B cell (primary cell): ENCODE results near the gene TRIO. TPM values are rescaled to one million over a fixed set of nuclear protein-coding genes. Genes with fewer than 3 reads are reported as not detected.

Experiments
- ATAC-seq: fragments of 200-7000 bp; cut with Tn5 transposase; one replicate; pipeline ENCODE4 v1.10.0; 2021; ENCODE audit warnings: low read depth, mild to moderate bottlenecking, moderate number of reproducible peaks, moderate library complexity
- CTCF ChIA-PET: fragments of 350-600 bp; sonication (Branson Sonifier 250); formaldehyde crosslinking; loops from one replicate; lab custom pipeline; 2021; ENCODE audit warnings: antibody characterized with exemption, inconsistent platforms; lab: Charles Lee
- POLR2A ChIA-PET: fragments of 350-600 bp; sonication (Branson Sonifier 250); formaldehyde crosslinking; loops from one replicate; lab custom pipeline; 2021; ENCODE audit warnings: antibody characterized with exemption; lab: Charles Lee
- DNase-seq: peaks from one replicate; pipeline ENCODE4 v3.0.0; 2013
- H2AFZ ChIP-seq: 2 replicates; pipeline ENCODE4 v1.6.1; 2012; ENCODE audit warnings: mild to moderate bottlenecking, low read depth, low read length; ENCODE audit not compliant: insufficient read depth, poor library complexity, severe bottlenecking
- H3K27ac ChIP-seq, 2 donors: 1 replicate in 1 of 2; 2 replicates in 1 of 2; pipeline ENCODE4 v1.5.1; 2012 to 2013; ENCODE audit warnings: low read length in 2 of 2, mild to moderate bottlenecking in 2 of 2, moderate library complexity in 1 of 2
- H3K27me3 ChIP-seq, 4 experiments: fragments of 200-600 bp in 1 of 4; sonication (generic) in 1 of 4; replicated peaks in 1 of 4; 1 replicate in 2 of 4; 2 replicates in 2 of 4; pipeline versions ENCODE4 v1.6.1 to v1.7.0; 2013 to 2016; ENCODE audit warnings: low read length in 3 of 4, mild to moderate bottlenecking in 2 of 4, mixed read lengths in 1 of 4, moderate library complexity in 1 of 4; ENCODE audit not compliant: insufficient read depth in 4 of 4, control insufficient read depth in 3 of 4; ENCODE audit errors: control extremely low read depth in 1 of 4
- H3K36me3 ChIP-seq, 2 experiments: replicated peaks in 1 of 2; 1 replicate in 1 of 2; 2 replicates in 1 of 2; pipeline versions ENCODE4 v1.6.1 to v1.7.1; 2013; ENCODE audit warnings: low read length in 1 of 2; ENCODE audit not compliant: insufficient read depth in 2 of 2, control insufficient read depth in 1 of 2; ENCODE audit errors: control extremely low read depth in 1 of 2, extremely low read depth in 1 of 2
- H3K4me1 ChIP-seq, 2 donors: fragments of 200-600 bp in 1 of 2; sonication (generic) in 1 of 2; 1 replicate in 1 of 2; 2 replicates in 1 of 2; pipeline versions ENCODE4 v1.5.1 to v1.6.1; 2013 to 2017; ENCODE audit warnings: low read length in 2 of 2; ENCODE audit not compliant: control insufficient read depth in 2 of 2, insufficient read depth in 2 of 2
- H3K4me2 ChIP-seq: replicated peaks from 2 replicates; pipeline ENCODE3; 2012; ENCODE audit warnings: mild to moderate bottlenecking, low read depth, low read length; ENCODE audit not compliant: poor library complexity, severe bottlenecking
- H3K4me3 ChIP-seq, 5 experiments: fragments of 200-600 bp in 1 of 5; sonication (generic) in 1 of 5; 1 replicate in 3 of 5; 2 replicates in 2 of 5; pipeline versions ENCODE4 v1.5.1 to v1.7.0; 2011 to 2016; ENCODE audit warnings: low read length in 4 of 5, mild to moderate bottlenecking in 4 of 5, low read depth in 2 of 5, control low read depth in 1 of 5, moderate library complexity in 1 of 5; ENCODE audit not compliant: insufficient read depth in 1 of 5; ENCODE audit errors: control extremely low read depth in 1 of 5, extremely low read depth in 1 of 5
- H3K79me2 ChIP-seq: fragments of 200-600 bp; sonication (generic); one replicate; pipeline ENCODE4 v1.6.0; 2016; ENCODE audit warnings: low read length; ENCODE audit not compliant: control insufficient read depth, insufficient read depth
- H3K9ac ChIP-seq: fragments of 200-600 bp; sonication (generic); 2 replicates; pipeline ENCODE4 v1.6.1; 2017; ENCODE audit warnings: mild to moderate bottlenecking, low read length, moderate library complexity
- H3K9me3 ChIP-seq, 3 donors: one replicate each; pipeline versions ENCODE4 v1.6.1 to v1.7.1; 2013; ENCODE audit warnings: low read length in 2 of 3; ENCODE audit not compliant: control insufficient read depth in 2 of 3, insufficient read depth in 1 of 3; ENCODE audit errors: control extremely low read depth in 1 of 3
- H4K20me1 ChIP-seq: 2 replicates; pipeline ENCODE4 v1.6.0; 2012; ENCODE audit warnings: mild to moderate bottlenecking, low read length; ENCODE audit not compliant: insufficient read depth, control insufficient read depth, poor library complexity, severe bottlenecking
- H3K27ac Mint-ChIP-seq: one replicate; pipeline ENCODE4 v1.8.0; 2021; ENCODE audit warnings: mixed read lengths
- H3K27me3 Mint-ChIP-seq: one replicate; pipeline ENCODE4 v1.8.0; 2021; ENCODE audit warnings: mixed read lengths
- H3K4me1 Mint-ChIP-seq: one replicate; pipeline ENCODE4 v1.8.0; 2021; ENCODE audit warnings: mixed read lengths
- H3K4me3 Mint-ChIP-seq: one replicate; pipeline ENCODE4 v1.8.0; 2021; ENCODE audit warnings: mixed read lengths
- H3K9me3 Mint-ChIP-seq: one replicate; pipeline ENCODE4 v1.8.0; 2022; ENCODE audit warnings: mixed read lengths; ENCODE audit not compliant: insufficient read depth
- CTCF ChIP-seq: fragments of 200-600 bp; IDR thresholded peaks from one replicate; pipeline ENCODE4 v1.8.0; 2022; ENCODE audit warnings: antibody characterized with exemption, mild to moderate bottlenecking
- EZH2 ChIP-seq: IDR thresholded peaks from 2 replicates; pipeline ENCODE4 v1.6.1; 2012; ENCODE audit warnings: borderline replicate concordance, low read depth, mild to moderate bottlenecking, moderate library complexity, low read length; ENCODE audit not compliant: insufficient read depth, poor library complexity, severe bottlenecking
- WGBS: methylation state at CpG from one replicate; pipeline ENCODE4 v1.1.5; 2013; ENCODE audit warnings: missing lambda C conversion rate; ENCODE audit not compliant: insufficient coverage; 5-methylcytosine and 5-hydroxymethylcytosine counted together
- intact Hi-C: fragments of 100-400 bp; cut with micrococcal nuclease; formaldehyde crosslinking; loops from one replicate; pipeline ENCODE4 v1.10.0; 2022
- polyA plus RNA-seq: library from polyadenylated mRNA; depleted of rRNA; stranded (reverse); fragments of >200 nt; gene quantifications from 2 replicates; pipeline ENCODE4 v1.2.3, GENCODE V29; 2012
- total RNA-seq, 2 donors: library from RNA; stranded (reverse); fragments of 120-200 nt in 1 of 2; gene quantifications; 1 replicate in 1 of 2; 2 replicates in 1 of 2; pipeline versions ENCODE4 v1.2.3 to v1.2.4, GENCODE V29; 2013 to 2022

The TRIO gene
- total and polyA plus RNA-seq, 2 donors (not counting 1 experiment from before 2014, with no cell fraction given), result 90.5 to 479 TPM

GRCh38 chr5:14181299-14181968 is 38.3 kb downstream of the TRIO start:
- POLR2A ChIA-PET, result no interaction called here
- peaks cover 68% of the 10 kb centered on the region for H4K20me1 ChIP-seq

More at GRCh38 chr5:14181299-14181968, 38.3 kb downstream of the TRIO start:
- no peak for TF ChIP-seq CTCF
- TF ChIP-seq EZH2, result no peak
- WGBS, result 77% methylated on average over 8 of the region's 11 CpGs
- H2AFZ ChIP-seq, result no peak overlapping the region
- no peaks in the 10 kb centered on the region for H3K27me3 Mint-ChIP-seq
- H3K4me1 ChIP-seq, result peaks cover 10 to 23% of the 10 kb centered on the region in 2 donors
- H3K4me3 Mint-ChIP-seq, result no peak overlapping the region
- H3K79me2 ChIP-seq, result peaks cover 97% of the 10 kb centered on the region
- H3K27me3 ChIP-seq, result no peaks in the 10 kb centered on the region
- H3K36me3 ChIP-seq, result no peaks in the 10 kb centered on the region
- H3K9ac ChIP-seq, result no peak overlapping the region
- no peak overlapping the region for H3K27ac Mint-ChIP-seq
- H3K9me3 ChIP-seq, result peaks cover 0 to under 1% (median 0%) of the 10 kb centered on the region in 3 donors
- no peak overlapping the region for H3K4me2 ChIP-seq
- no peak overlapping the region for H3K4me3 ChIP-seq
- DNase-seq (no peak), ATAC-seq (no peak)
- CTCF ChIA-PET, result interaction anchor here (0.7 to 1.8 kb wide), 2 partner anchors 26 to 89 kb away, joined by 3 to 4 read pairs; no protein-coding TSS in a partner anchor
- intact Hi-C loops, result no loop called here
- peaks cover 71% of the 10 kb centered on the region for H3K4me1 Mint-ChIP-seq
- H3K9me3 Mint-ChIP-seq, result no peaks in the 10 kb centered on the region
- H3K27ac ChIP-seq, result no peak overlapping the region
